ENCODE data around the gene LRRC55. TPM values are rescaled to one million over a fixed set of nuclear protein-coding genes. Genes with fewer than 3 reads are reported as not detected.

Gene LRRC55, protein sequence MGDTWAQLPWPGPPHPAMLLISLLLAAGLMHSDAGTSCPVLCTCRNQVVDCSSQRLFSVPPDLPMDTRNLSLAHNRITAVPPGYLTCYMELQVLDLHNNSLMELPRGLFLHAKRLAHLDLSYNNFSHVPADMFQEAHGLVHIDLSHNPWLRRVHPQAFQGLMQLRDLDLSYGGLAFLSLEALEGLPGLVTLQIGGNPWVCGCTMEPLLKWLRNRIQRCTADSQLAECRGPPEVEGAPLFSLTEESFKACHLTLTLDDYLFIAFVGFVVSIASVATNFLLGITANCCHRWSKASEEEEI
- total RNA-seq: 0.16 and 0.31 TPM in 2 replicates

DNA sequence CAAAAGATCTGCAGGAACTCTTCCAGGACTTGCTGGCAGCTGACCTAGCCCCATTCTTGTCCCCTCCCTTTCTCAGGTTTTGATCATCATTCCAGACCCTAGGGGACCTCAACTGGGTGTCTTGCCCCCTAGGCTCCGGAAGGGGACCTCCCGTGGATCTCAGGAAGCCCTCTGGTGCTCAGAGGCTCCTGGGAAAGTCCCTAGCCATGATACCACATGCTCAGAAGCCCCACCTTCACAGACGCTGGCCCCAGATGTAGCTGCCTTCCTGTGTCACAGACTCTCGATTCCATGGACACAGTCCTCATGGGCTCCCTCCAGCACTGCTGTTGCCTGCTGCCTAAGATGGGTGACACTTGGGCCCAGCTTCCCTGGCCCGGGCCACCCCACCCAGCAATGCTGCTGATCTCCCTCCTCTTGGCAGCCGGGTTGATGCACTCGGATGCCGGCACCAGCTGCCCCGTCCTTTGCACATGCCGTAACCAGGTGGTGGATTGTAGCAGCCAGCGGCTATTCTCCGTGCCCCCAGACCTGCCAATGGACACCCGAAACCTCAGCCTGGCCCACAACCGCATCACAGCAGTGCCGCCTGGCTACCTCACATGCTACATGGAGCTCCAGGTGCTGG lies at the start of gene LRRC55:
Gene LRRC55 (plus strand): TSS at position 276 of the 628 bp plus-strand sequence. CDS start 70 bp downstream, at position 346.

DNA sequence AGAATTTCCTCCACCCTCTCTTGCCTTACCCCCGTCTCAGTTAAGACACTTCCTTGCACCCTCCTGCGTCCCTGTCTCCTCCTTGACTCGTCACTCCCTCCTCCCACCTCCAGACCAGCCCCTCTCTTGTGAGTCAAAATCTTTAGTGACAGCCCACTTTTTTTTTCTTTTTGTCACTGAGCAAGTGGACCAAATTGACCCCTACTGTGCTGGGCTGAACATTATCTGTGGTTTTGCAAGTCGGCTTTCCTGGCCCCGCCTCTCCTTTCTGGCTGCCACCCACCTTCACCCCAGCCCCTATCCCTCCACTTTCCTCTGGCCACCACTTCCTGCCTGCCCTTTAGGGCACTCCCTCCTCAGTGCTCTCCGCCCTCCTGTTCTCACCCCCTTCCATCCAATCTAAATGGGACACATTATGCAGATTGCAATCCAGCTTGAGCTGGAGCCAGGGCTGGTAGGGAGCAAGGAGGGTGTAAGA lies 55.5 kb downstream of the LRRC55 start, which contains the start of gene APLNR:
Gene APLNR (minus strand): TSS at position 47 of the 478 bp plus-strand sequence. CDS start 246 bp downstream, outside the sequence.

Other genes starting within 250 kb of the LRRC55 start
- not detected in 2 replicates for gene OR5AK2, start 193.0 kb upstream of the LRRC55 start, total RNA-seq
- gene APLNR, start 55.3 kb downstream of the LRRC55 start, total RNA-seq: 6.7 and 11.5 TPM in 2 replicates
- gene TNKS1BP1, start 143.0 kb downstream of the LRRC55 start, total RNA-seq: 54.4 and 66.6 TPM in 2 replicates
- 69.5 and 85.6 TPM in 2 replicates for gene SSRP1, start 153.9 kb downstream of the LRRC55 start, total RNA-seq
- not detected in 2 replicates for gene P2RX3, start 156.4 kb downstream of the LRRC55 start, total RNA-seq
- gene PRG3, start 199.2 kb downstream of the LRRC55 start, total RNA-seq: not detected in 2 replicates
- 0.25 and 0.32 TPM in 2 replicates for gene PRG2, start 208.7 kb downstream of the LRRC55 start, total RNA-seq
- gene SLC43A3, start 245.2 kb downstream of the LRRC55 start, total RNA-seq: 24.4 and 56.5 TPM in 2 replicates